GM03348 (cell line): ENCODE measurements around the gene FPGT.
"Not testable (repeated sequence)": the region's sequence is repeated elsewhere in the genome, so short reads cannot be mapped to it uniquely, and the experiment has no call there.

Experiments used
- DNase-seq: peaks from one replicate; pipeline ENCODE4 v3.0.0; 2012; ENCODE audit warnings: low spot score

FPGT gene

DNA sequence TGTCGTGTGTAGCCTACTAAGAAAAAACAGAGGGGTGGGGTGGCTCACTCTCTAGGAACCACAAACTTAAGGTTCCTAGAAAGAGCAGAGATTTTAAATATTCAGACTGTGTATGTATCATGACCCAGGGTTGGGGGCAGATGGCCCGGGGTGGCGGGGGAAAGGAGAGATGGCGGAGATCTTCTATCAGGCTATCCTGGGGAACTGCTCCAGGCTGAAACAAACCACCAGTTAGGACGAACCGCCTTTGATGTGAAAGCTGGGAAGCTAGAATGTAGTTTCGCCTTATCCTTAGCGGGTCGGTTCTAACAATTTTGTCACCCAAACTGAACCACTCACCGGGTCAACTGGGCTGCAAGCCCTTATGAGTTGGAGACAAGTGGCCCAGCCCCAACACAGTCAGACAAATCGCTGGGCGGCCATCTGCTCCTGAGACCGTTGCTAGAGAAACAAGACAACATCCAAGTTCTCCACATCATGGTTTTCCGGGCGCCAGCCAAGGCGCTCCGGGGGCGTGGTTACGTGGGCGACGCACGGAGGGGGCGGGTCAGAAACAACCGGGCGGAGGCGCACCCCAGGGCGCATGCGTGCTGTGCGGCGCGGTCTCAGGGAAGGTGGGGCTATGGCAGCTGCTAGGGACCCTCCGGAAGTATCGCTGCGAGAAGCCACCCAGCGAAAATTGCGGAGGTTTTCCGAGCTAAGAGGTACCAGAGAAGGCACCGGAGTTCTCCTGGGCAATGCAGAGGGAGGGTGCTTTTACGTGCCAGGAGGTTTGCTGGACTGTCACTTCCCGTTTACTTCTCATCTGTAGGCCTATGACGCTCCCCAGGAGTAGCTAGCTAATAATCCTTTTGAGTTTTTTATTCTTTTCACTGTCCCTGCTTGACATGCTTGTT lies at the start of gene FPGT, which contains the start of gene LRRIQ3:
Gene FPGT, plus strand, starts transcription at position 586 of the 896 bp plus-strand sequence. Its CDS starts 37 bp downstream, at position 623.
Gene LRRIQ3, minus strand, starts transcription at position 520 of the 896 bp plus-strand sequence. CDS start 14,492 bp downstream, outside the sequence.
- peak; percentile 99 for DNase-seq

DNA sequence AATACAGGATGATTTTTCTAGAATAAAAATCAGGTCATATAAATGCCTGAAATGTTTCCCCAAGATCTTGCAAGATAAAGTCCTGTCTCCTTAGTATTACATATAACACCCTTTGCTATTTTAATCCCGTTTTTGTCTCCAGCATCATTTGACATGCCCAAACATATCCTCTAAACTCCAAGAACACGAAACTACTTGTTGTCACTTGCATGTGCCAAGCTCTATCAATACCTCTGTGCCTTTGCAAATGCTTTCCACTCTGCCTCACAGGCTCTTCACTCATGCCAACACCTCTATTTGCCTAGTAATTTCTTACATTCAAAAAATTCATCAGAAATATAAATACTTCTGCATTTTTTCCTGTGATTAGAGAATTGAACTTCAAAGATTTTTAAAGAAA lies 38.0 kb upstream of the FPGT start:
- DNase-seq, result no peak

DNA sequence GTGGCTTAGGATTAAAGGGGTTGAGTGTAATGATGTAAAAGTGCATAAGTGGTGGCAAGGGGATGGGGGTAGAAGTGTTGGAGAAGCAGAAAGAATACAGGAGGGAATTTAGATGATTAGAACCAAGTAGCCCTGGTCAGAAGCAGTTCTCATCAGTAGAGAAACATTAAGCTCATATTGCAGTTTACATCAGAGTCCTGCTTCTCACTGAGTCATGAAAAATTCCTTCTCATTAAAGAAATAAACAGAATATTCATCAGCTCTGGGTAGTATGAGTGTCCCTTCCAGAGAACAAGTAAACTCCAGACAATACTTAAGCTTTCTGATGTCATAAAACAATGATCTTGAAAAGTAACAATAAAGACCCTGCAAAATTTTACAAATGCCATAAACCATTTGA lies 36.5 kb upstream of the FPGT start:
- DNase-seq, result no peak

DNA sequence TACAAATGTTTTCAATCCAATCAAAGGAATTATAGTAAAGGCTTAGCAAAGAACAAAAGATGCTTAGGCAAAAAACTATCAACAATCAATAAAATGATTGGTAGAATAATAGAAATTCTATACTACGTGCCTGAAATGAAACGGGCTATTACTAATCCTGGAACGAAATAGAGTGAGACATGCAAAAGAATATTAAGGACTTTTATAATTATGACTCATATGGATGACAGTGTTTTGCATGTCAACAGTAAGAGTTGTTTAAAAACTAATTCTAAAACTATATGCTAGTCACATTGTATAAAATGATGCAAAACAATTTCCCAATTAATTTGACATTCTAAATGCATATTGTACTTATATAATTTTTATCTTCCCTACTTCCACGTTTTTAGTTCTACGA lies 35.7 kb upstream of the FPGT start:
- no peak for DNase-seq

DNA sequence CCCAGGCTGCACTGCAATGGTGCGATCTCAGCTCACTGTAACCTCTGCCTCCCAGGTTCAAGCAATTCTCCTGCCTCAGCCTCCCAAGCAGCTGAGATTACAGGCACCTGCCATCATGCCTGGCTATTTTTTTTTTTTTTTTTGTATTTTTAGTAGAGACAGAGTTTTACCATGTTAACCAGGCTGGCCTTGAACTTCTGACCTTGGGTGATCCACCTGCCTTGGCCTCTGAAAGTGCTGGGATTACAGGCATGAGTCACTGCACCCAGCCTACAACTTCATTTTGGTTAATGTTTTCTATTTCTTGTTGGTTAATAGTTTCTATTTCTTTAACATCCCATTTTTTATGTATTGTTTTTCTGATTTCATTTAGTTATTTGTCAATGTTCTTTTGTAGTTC lies 23.6 kb upstream of the FPGT start:
- DNase-seq, result not testable (repeated sequence)

DNA sequence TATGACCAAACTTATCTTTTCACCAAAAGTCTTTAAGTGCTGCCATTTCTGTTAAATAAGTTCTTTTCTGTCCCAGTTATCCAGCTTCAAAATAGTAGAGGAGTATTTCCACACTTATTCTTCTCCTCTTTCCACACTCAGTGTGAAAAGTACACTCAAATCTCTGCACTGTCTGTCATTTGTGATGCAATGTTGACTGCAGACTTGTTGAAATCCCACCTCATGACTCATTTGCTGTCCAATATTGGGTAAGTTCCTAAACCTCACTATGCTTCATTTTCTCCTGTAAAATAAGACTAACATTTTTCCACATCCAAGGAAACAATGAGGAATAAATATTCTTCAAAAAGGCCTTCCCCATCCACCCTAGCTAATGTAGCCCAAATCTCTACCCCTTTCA lies 17.6 kb upstream of the FPGT start:
- DNase-seq, result no peak

DNA sequence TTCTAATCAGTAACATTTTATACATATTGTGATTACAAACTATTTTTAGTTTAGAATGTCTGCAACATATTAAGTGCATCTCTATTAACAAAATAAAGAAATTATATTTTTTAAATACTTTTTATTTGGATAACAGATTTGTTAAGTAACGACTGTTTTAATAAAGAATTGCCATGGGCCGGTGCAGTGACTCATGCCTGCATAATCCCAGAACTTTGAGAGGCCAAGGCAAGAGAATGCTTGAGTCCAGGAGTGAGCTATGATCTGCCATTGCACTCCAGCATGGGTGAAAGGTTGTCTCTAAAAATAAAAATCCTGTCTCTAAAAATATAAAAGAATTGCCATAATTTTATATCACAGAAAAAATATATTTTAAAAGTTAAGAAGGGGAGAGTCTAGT lies 4.1 kb upstream of the FPGT start:
- DNase-seq, result peak; percentile 6

DNA sequence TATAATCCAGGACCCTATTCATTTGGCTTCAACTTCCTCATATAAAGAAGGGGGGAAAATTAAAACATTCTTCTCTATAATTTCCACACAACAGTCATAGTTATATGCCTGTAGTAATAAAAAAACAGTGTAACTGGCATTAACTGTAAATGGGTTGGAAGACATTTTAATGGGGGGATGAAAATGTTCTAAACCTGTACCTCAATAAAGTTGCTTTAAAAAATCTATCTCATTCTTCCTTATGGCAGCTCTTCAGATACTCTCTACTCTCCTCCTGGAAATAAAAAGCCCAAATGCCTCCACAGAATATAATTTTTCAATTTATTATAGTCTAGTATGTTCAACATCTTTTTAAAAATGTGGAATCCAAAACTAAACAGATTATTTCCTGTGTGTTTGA lies 2.7 kb upstream of the FPGT start:
- no peak for DNase-seq

DNA sequence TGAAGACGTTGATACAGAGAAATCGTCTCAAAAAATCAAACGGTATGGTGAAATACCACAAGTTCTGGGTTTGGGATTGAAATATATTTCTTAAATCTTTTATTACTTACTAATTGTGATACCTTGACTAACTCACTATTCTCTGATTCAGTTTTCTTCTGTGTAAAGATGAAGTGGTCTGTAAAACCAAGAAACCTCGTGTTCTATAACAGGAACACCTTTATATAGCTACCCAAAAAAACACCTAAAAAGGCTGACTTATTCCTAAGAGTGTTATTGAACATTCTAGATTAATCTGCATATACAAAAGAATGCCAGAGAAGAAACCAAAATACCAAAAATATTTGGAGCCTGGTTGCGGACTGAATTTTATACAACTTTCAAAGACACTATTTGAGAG lies 787 bp upstream of the FPGT start:
- no peak for DNase-seq

DNA sequence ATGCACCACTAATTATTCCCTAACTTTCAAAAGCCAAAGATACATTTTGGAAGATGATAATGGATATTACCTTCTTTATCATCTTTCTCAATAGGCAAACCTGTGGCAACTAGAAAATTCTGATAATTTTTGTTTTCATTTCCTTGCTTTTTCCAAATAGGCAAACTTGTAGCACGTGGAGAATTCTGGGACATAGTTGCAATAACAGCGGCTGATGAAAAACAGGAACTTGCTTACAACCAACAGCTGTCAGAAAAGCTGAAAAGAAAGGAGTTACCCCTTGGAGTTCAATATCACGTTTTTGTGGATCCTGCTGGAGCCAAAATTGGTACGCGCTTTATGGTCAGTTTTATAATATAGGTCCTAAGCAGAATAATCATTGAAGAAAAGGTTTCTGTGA lies 1.5 kb downstream of the FPGT start:
- no peak for DNase-seq

DNA sequence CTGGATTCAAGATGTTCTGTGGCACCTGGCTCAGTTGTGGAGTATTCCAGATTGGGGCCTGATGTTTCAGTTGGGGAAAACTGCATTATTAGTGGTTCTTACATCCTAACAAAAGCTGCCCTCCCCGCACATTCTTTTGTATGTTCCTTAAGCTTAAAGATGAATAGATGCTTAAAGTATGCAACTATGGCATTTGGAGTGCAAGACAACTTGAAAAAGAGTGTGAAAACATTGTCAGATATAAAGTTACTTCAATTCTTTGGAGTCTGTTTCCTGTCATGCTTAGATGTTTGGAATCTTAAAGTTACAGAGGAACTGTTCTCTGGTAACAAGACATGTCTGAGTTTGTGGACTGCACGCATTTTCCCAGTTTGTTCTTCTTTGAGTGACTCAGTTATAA lies 7.2 kb downstream of the FPGT start:
- no peak for DNase-seq

DNA sequence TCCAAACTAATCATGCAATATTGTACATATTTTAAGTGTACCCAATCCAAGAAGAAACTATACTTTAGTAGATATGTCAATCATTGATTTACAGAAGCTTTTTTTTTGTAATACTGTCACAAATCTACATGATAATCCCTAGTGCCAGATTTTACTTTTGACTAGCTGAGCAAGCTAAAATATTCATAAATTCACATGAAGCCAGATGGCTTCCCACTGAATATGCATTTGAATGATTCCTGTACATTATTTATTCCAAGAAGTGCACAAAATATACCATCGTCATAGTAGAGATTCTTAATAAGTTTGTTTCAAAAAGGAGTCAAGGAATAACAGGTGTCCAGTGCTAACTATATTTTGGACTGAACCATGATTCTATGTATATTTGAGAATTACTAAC lies 17.2 kb downstream of the FPGT start:
- no peak for DNase-seq

DNA sequence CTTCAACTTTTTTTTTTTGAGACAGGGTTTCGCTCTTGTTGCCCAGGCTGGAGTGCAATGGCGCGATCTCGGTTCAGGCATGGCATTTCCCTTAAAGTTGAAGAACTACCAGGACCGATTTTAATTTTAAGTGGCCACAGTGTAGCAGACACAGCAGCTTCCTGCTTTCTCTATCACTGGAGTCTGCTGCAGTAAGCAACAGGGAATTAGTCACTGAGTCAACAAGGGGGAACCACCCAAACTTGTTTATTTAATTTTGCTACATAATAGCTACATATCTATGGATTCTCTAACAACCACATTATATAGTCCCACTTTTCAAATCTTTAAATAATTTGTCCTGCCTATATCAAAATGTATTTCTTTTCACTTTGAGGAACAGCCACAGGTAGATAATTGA lies 24.7 kb downstream of the FPGT start:
- DNase-seq, result no peak

DNA sequence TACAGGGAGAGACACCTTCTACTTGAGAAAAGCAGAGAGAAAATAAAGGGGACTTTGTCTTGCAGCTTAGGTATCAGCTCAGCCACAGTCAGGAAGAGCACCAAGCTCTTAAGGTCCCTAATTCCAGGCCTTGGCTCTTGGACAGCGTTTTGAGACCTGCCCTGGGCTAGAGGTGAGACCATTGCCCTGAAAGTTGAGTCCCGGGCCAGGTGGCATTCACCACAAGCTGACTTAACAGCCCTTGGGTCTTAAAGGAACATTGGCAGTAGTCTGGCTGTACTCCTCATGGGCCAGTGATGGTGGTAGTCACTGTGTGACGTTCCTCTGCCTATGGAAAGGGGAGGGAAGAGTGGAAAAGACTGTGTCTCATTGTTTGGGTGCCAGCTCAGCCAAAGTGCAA lies 25.4 kb downstream of the FPGT start:
- DNase-seq, result no peak

DNA sequence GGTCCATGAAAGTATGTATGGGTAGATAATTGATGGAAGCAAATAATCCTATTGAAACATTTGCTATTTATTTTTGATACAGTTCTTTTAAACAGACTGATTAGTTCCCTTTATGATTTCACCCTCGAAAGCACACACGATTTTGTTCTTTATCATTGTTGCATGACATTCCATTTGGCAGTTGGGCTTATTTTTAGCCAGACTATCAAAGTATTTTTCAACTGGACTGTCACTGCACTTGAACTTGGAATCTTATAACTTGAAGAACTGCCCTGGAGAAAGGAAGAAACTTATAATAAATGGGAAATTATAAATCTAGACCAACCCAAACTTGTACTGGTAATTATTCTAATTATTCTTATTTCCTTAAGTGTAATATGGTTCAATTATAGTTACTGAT lies 37.1 kb downstream of the FPGT start, which contains the start of gene TNNI3K:
Gene TNNI3K, plus strand, starts transcription at position 235 of the 400 bp plus-strand sequence. Its CDS starts 65 bp downstream, at position 300.
- DNase-seq, result no peak

DNA sequence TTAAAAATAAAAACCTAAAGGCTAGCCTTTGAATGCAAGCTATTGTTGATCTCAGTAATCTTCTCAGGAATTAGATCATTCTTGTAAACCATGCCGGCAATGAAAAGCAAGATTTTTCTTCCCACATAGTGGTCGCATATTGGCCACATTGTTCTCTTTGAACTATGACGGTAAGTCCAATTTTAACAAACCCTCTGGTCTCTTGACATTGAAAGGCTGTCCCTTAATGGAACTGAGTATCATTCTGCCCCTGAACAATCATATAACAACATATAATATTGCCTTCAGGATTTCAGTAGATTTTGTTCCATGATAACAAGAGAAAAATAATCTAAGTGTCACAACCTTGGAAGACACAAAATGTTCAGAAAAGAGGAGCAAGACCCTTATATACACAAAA lies 38.4 kb downstream of the FPGT start:
- DNase-seq, result no peak

DNA sequence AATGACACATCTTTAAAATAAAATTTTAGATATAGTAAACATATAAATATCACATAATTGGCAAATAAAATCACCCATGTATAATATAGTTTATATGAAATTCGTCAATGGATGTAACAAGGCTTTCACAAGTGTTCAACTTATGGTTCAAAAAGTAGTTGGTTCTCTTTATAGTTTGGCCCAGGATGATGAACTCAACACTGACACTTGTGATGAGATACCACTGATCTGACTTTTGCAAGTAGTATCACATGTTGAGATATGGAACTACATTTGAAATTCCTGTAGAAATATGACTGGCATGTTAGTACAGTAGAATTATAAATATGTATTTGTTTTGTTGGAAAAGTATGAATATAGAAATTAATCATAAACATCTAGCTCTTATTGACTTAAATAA lies 39.0 kb downstream of the FPGT start:
- no peak for DNase-seq

DNA sequence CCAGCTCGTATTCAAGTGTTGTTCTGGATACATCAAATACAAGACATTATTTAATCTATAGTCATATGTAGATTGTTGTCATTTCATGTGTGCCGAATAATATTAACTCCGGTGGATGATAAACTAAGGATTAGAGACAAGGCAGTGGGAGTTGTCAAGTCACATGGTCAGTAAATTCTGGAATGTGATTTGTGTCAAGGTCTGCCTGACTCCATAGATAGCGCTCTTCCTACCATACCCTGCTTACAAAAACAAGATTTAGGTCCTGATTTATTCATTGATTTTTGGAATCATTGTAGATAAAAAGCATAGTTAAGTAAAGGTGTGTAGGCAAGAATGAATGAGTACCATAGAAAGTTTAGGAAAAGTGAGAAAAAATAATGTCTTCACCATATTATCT lies 39.7 kb downstream of the FPGT start:
- DNase-seq, result no peak

DNA sequence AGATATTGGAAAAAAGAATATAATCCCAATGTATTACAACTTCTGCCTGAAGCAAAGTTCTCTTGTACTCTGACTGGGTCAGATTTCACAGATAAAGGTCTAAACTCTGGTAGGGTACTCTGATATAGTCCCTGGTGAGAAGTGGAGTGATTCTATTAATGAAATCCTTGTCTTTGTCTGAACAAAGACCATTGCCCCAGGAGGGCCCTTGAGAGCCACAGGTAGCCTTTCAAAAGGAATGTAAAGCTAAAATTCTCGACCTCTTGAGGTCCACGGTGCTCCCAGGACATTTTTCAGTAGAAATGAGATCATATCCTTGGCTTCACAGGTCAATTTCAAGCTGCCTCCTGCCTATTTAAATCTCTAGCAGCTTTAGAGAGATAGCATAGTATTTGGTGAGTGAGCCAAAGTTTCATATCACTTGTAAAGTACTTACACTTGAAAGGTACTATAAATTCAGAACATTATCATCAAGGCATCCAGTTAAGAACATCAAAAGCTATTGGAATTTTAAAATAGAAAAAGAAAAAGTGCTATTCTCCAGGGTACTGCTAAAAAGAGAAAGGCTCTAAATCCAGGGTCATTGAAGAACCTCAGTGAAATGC lies 47.2 kb downstream of the FPGT start:
- no peak for DNase-seq

DNA sequence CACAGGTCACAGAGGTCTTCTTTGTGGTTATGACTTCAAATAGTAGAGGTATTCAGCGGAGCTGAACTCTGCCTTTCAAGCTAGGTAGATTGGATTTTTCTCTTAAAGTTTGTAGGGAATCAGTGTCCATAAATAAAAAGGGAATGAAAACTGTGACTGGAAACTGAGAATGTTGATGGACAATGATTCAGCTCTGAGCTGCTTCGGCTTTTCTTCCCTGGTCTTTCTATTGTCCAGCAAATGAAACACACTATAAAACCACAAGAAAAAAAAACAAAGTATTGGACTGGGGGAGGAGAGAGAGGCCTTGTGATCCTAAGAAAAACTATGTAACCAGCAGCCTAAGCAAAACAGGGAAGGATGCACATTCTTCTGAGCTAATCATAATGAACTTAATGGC lies 48.3 kb downstream of the FPGT start:
- DNase-seq, result no peak

DNA sequence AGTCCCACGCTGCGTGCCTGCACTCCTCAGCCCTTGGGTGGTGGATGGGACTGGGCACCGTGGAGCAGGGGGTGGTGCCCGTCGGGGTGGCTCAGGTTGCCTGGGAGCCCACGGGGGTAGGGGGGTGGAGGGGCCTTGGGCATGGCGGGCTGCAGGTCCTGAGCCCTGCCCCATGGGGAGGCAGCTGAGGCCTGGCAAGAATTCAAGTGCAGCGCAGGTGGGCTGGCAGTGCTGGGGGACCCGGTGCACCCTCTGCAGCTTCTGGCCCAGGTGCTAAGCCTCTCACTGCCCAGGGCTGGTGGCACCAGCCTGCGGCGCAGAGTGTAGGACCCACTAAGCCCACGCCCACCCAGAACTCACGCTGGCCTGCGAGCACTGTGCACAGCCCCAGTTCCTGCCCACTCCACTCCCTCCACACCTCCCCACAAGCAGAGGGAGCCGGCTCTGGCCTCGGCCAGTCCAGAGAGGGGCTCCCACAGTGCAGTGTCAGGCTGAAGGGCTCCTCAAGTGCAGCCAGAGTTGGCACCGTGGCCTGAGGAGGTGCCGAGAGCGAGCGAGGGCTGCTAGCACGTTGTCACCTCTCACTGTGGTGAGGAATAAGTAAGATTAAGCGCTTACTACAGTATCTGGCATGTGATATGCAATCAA lies 50.0 kb downstream of the FPGT start:
- no peak for DNase-seq

DNA sequence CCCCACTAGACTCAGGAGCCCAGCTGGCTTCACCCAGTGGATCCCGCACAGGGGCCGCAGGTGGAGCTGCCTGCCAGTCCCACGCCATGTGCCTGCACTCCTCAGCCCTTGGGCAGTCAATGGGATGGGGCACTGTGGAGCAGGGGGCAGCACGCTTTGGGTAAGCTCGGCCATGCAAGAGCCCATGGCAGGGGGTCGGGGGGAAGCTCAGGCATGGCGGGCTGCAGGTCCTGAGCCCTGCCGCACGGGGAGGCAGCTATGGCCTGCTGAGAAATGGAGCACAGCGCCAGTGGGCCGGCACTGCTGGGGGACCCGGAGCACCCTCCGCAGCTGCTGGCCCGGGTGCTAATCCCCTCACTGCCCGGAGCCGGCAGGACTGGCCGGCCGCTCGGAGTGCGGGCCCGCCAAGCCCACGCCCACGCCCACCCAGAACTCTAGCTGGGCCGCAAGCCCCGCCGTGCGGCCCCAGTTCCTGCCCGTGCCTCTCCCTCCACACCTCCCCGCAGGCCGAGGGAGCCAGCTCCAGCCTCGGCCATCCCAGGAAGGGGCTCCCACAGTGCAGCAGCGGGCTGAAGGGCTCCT lies 55.3 kb downstream of the FPGT start:
- DNase-seq, result not testable (repeated sequence)
